Panc1 (cell line): Measurements from ENCODE around the gene CACNB1.

Source experiments
- CTCF ChIP-seq: fragments of 450-650 bp; IDR thresholded peaks from 2 replicates; pipeline ENCODE4 v1.5.1; 2017; ENCODE audit warnings: mild to moderate bottlenecking
- POLR2AphosphoS5 ChIP-seq: IDR thresholded peaks from 2 replicates; pipeline ENCODE4 v1.6.1; 2012; ENCODE audit warnings: mild to moderate bottlenecking, low read depth, low read length, moderate library complexity
- SIN3A ChIP-seq: IDR thresholded peaks from 2 replicates; pipeline ENCODE4 v1.6.1; 2012; ENCODE audit warnings: low read depth, mild to moderate bottlenecking, low read length, moderate library complexity, borderline replicate concordance; ENCODE audit not compliant: insufficient read depth
- TCF7L2 ChIP-seq: IDR thresholded peaks from 2 replicates; pipeline ENCODE4 v1.6.1; 2011; ENCODE audit warnings: mild to moderate bottlenecking, low read depth, low read length, inconsistent platforms
- TF ChIP-seq, protein P1 (sequence below), 2 experiments: IDR thresholded peaks; 2 replicates each; pipeline ENCODE4 v1.6.1; 2011 to 2012; ENCODE audit warnings: low read depth in 2 of 2, control low read depth in 1 of 2, low read length in 1 of 2, mild to moderate bottlenecking in 1 of 2, moderate library complexity in 1 of 2; ENCODE audit not compliant: insufficient read depth in 1 of 2

DNA sequence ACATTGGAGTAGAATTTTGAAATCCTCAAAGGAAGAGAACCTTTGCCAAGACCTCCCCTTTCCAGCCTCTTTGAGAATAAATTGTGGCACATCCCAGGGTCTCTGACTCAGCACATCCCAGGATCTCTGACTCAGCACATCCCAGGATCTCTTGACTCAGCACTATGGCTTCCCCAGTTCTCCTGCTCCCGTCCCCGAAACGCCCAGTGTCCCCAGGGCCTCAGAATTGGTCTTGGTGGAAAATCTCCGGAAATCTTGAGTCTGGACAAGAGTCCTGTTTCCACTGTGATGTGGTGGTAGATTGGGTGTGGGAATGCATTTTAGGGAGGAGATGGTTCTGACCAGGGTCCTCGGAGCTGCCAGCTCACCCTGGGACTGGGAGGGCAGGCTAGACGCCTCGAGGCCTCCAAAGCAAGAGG is 65.3 kb downstream of the CACNB1 start:
- TF ChIP-seq CTCF (no peak), TCF7L2 (no peak), POLR2AphosphoS5 (no peak), SIN3A (no peak)
- TF ChIP-seq, protein P1, sequence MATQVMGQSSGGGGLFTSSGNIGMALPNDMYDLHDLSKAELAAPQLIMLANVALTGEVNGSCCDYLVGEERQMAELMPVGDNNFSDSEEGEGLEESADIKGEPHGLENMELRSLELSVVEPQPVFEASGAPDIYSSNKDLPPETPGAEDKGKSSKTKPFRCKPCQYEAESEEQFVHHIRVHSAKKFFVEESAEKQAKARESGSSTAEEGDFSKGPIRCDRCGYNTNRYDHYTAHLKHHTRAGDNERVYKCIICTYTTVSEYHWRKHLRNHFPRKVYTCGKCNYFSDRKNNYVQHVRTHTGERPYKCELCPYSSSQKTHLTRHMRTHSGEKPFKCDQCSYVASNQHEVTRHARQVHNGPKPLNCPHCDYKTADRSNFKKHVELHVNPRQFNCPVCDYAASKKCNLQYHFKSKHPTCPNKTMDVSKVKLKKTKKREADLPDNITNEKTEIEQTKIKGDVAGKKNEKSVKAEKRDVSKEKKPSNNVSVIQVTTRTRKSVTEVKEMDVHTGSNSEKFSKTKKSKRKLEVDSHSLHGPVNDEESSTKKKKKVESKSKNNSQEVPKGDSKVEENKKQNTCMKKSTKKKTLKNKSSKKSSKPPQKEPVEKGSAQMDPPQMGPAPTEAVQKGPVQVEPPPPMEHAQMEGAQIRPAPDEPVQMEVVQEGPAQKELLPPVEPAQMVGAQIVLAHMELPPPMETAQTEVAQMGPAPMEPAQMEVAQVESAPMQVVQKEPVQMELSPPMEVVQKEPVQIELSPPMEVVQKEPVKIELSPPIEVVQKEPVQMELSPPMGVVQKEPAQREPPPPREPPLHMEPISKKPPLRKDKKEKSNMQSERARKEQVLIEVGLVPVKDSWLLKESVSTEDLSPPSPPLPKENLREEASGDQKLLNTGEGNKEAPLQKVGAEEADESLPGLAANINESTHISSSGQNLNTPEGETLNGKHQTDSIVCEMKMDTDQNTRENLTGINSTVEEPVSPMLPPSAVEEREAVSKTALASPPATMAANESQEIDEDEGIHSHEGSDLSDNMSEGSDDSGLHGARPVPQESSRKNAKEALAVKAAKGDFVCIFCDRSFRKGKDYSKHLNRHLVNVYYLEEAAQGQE (IDR thresholded peaks at IDR 0.05; ENCODE audit: insufficient read depth in 1 of 2, low read depth in 2 of 2, low read length in 1 of 2): no peak
